ENCODE measurements around the gene LIFR.
"Not testable (repeated sequence)": the region's sequence is repeated elsewhere in the genome, so short reads cannot be mapped to it uniquely, and the experiment has no call there.

LIFR gene

DNA sequence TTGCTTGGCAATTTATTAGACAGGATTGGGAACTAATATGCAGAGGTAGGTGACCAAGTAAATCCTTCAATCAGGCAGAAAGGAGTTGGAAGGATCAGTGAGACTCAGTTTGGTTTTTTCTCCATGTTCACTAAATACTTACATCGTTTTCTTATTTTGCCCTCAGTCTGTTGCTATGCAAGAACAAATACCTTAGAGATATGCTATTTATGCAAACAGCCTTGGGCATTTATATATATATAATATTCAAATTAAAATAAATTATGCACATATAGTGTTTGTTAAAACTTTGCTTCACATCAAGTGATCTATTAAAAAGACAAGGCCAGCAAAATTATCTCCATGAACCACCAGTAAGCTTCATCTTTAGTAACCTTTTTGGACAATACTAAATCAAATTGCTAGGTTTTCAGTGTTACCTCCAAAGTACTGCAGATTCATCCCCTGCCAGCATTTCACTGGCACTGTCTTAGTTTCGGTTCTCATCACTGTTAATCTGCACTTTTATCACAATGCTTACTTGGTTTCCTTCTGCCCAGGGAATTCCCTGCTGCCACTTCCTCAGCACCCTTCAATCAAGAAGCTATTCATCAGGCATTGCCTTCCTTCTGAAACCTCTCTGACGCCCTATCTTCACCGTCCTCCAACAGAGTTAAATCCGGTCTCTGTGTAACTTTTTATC is 26.0 kb upstream of the LIFR start:
- DNase-seq: no peak

DNA sequence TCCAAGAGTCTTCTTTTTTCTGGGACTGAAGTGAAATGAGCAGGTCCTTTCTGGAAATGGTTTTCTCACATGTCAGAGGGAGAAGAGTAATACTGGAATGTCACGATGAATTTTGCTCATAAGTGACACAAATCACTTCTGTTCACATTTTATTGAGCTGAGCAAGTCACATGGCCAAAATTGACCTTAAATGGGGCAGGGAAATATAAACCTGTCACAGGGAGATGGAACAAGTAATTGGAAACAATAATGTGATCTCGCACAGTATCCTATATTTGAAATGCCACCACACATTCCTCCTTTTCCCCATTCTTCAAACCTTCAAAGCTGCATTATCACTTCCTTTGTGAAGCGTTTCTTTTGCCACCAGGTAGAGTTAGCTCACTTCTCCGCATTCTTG is 25.2 kb upstream of the LIFR start:
- DNase-seq: no peak

DNA sequence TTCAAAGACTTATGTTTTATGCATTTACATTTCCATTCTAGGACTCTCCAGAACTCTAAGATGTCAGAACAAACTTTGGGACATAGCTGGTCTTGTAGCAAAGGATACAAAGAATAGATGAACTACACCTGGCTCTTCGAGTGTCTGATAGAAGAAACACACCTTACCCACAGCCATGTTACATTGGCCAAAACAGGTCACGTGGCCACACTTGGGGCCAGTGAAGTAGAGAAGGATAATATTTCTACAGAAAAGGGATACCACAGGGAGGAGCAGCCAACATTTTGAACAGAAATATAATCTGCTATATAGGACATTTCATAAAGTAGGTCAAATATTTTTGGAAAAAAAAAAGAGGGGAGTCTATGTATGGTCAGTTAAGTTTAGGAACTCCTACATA is 22.7 kb upstream of the LIFR start:
- no peak for DNase-seq

DNA sequence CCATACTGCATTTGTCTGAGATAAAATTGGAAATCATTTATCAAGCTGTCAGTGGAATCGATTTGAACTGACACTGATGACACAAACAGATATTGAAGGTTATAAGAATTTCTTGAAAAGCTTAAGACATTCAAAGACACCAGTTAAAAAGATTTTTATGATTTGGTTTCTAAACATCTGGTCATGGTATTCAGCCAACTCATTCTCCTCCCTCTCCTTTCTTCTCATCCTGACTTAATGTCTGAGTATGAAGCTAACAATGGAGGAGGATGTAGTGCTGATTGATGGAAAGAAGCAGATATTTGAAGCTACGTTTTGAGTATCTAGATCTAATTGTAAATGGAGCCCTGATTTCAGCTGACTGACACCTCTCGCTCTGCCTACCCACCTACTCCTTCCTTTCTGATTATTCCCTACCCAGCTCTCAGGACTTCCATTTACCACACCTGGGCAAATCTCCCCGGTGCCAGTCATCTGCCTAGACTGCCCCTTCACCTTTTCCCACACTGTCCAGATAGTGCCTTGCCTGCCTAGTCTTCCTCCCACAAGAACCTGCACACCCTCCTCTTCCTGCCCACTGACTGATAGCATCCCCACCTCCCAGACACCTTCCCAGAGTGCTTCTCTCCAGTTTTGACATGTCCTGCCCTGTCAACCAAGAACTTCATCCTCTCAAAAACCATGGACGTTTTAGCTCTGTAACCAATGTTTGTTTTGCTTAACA is 20.7 kb upstream of the LIFR start:
- no peak for DNase-seq

DNA sequence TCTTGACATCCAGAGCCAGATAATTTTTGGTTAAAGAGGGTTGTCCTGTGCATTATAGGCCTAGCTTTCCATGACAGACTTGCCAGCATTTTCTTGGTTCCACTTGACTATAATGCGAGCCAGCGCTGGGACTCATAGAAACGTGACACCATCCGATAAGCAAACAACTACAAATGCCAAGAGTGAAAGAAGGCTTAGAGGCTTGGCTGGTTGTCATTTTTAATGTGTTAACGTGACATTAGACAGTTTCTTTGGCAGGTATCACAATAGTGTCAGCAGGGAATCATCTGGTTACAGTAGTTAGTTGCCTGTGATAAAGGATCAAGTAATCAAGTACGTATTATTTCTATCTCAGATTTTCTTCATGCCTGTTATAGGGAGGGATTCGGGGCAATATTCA is 20.0 kb upstream of the LIFR start:
- no peak for DNase-seq

DNA sequence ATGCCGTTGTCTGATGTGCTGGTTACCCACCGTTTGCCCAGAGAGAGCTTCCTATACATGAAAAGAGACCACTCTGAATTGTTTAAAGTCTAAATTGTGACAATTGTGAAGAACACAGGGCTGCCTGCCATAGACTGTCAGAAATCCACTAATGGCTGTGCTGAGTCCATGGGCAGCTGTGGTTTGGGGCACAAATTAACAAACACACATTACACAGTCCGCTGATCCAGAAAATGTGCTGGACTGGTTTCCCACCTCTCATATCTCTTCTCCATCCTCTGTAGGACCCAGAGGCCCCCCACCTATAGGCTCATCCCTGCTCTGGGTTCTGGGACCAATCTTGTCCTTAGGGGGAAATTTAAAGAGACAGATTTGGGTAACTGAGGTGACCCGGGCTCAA is 19.0 kb upstream of the LIFR start:
- no peak for DNase-seq

DNA sequence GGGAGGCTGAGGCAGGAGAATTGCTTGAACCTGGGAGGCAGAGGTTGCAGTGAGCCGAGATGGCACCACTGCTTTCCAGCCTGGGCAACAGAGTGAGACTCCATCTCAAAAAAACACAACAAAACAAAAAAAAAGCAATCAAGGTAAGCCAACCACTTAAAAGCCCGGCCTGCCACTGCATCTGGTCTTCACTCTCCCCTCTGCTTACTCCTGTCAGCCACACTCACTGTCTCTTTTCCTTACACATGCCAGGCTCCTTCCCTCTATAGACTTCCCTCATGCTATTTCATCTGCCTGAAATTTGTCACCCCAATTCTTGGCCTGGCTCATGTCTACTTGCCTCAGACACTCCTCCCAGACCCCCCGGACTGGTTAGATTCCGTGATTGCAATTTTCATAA is 17.6 kb upstream of the LIFR start:
- no peak for DNase-seq

DNA sequence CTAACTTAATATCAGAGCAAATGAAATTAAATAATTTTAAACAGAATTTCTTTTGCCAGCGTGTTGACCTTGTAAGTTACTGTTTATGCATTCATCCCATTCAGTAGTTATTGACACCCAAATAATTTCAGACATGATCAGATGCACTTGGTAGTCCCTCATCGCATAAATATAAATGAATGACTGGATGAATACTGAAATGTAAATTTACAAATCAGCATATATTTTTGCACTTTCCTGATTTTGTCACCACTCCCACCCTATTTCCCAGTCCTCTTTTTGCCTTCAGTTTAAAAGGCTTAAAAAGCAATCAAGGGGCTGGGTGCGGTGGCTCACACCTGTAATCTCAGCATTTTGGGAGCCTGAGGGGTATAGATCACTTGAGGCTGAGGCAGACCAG is 17.1 kb upstream of the LIFR start:
- no peak for DNase-seq

DNA sequence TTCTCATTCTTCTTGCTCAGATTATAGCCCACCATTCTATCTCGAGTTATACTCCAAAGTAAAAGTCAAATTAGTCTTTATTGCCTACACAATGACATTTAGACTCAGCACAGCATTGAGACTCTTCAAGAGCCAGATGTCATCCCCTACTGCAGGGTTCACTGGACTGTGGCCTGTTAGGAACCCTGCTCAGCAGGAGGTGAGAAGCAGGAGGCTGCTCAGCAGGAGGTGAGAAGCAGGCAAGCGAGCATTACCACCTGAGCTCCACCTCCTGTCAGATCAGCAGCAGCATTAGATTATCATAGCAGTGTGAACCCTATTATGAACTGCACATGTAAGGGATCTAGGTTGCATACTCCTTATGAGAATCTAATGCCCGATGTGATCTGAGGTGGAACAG is 12.7 kb upstream of the LIFR start:
- DNase-seq: no peak

DNA sequence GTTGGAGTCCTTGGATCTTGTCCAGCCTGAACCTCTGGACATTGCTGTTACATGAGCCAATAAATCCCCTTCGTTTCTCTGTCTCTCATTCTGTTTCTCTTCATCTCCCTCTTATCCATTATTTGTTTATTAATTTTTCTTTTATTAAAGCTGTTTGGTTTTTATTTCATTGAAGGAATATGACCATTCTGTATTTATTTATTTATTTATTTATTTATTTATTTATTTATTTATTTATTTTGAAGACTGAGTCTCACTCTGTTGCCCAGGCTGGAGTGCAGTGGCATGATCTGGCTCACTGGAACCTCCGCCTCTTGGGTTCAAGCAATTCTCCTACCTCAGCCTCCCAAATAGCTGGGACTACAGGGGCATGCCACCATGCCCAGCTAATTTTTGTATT is 10.9 kb upstream of the LIFR start:
- DNase-seq: not testable (repeated sequence)

DNA sequence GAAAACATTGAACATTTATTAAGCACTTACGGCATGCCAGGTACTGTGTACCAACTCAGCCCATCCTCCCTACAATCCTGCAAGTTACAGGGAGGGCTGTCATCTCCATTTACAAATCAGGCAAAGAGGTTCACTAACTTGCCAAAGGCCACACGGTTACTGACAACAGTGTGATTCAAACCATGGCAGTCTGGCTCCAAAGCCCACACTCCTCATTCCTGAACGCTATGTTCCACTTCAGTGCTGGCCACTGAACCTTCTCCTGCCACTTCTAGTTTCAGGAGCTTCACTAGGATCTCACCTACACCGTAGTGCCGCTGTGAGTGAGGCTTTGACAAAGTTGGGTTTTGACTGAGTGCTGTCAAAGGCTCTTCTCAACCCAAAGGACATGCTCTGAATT is 7.2 kb upstream of the LIFR start:
- no peak for DNase-seq

DNA sequence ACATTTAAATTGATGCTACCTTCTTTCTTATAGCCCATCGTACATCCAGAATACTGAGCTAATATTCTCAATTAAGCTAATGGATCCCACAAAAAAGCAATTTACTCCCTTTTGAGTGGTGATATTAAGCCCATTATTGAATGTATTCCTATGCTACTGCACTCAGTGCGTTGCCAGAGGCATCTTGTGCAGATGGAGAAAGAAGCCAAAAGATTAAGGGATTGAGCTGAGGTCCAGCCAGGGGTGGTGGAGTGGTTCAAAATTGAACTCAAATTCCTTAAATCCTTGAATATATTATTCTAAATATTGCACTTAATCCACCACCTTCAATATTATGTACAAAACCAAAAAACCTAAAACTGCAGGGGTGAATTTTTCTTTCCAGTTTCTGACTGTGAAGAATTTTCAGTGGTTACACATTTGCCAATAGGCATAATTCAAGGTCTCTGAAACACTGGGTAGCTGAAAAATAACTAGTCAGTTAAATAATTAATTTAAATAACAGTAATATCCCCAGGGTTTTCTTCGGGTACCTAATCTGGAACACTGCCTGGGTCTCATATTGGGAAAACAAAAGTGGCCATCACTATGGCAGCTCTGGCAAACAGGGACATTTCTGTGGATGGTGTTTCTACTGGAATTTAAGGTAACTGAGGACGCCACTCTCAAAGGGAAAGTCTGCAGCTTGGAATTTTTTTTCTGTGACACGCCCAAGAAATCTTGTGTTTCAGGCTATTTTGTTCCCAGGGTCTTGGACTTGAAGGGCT is 6.2 kb upstream of the LIFR start:
- no peak for DNase-seq

DNA sequence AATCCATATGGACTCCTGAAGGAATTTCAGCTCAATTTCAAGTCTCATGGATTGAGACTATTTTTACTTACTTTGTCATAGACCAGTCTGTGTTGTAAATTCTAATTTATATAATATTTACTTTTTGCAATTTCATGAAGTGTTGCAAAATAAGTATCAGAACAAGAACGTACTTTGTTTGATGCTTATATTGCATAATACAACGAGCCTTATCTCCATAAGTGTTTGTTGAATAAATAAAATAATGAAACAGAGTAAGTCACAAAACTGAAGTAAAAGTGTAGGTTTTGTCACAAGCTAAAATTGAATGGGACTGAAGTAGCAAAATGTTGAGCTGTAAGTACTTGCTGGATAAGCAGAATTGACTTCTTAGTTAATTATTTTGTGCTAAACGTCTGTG is 3.0 kb upstream of the LIFR start:
- no peak for DNase-seq

DNA sequence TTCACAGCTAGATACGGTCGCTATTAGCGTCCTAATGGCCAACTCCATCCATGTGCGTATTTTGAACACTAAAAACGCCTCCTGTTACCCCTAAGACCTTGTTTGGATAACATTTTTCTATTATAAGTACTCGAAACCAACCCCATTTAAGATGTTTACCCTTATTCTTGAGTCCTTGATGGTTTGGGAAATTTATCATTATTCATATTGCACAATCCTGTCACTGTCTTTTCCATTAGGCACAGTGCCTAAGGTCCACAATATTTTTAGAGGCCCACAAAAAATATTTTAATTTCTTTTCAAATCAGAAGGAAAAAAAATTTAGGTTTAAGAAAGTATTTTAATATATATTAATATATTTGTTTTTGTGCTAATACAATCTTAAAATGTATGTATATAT is 1.3 kb upstream of the LIFR start:
- no peak for DNase-seq

DNA sequence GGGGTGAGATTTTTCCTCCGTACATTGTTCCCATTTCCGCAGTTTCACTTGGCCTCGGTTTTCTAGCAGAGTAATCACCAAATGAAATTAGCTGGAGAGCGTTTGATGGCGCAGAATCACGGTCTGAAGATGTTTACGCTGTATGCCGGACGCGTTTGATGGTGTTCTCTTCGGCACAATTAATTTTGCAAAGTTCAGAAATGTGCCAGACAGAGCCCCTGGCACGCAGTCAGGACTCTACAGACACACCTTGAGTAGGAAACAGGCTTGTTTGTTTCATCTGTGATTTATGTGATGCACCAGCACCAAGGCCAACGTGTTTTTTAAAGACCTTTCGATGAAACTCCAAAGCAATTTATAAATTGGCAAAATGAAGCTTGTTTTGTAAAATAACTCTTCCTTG is 863 bp upstream of the LIFR start:
- no peak for DNase-seq

DNA sequence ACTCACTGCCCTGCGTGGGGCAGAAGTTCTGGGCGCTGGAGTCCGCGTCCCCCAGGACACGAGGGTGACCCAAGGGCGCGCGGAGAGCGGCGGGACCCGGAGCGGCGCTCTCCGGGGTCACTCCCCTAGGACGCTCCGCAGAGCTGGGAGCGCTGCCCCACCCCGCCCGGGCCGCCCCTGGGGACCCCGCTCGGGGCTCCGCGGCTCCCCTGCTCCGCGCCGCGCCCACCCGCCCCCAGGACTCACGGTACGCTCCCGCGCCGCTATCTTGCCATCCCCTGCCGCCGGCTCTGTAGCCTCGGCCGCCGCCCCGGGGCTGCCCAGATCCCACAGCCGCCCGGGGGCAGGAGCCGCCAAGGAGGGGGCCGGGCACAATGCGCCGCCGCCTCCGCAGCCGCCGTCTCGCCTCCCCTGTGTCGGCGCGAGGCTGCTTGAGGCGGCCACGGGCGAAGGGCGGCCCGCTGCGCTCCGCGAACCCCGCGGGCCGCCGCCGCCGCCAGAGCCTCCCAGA is 303 bp downstream of the LIFR start:
- DNase-seq: no peak

DNA sequence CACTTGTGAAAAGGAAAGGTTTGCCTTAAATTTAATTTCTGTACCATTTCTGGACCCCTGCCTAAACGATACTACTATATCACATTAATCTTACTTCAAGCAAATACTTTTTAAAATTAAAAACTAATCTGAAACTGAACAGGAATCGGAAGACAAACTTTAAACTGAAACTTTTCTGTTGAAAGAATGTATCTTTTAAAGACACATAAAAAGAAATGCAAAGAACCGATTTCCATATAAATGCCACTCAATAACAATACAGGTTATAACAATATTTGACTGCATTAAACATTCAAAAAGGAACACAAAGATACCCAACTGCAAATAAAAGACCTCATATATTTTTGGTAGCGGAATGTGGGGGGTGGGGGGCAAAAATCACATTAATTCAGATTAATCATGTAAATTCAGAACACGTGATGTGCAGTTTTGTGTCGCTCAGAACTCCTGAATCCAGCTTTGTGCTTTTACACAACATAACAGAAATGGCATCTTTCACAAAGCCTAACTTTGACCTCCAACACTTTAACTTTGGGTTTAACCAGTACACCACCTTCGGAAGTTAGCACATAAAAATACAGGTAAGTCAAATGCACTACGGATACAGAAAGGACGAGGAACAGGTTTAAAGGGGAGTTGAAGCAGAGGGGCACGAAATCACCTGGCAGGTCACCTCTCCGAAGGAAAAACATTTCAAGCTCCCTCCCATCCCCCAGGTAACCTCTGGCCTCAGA is 925 bp downstream of the LIFR start:
- no peak for DNase-seq

DNA sequence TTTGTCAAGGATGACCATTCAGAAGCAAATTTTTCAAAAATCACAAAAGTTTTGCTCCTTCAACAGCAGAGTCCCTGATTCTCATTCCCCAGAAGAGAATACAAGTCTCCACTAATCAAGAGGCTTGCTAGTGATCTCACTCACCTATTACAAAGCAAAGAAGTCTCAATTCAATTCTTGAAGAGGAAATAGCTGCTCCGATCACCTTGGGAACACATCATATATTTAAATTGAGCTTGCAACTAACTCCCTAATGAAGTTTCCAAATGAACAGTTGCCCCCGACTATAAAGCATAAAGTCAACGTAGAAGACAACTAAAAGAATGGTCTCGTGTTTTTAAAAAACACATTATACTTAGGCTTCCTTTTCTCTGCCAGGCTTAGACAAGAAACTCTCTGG is 1.6 kb downstream of the LIFR start:
- DNase-seq: no peak

DNA sequence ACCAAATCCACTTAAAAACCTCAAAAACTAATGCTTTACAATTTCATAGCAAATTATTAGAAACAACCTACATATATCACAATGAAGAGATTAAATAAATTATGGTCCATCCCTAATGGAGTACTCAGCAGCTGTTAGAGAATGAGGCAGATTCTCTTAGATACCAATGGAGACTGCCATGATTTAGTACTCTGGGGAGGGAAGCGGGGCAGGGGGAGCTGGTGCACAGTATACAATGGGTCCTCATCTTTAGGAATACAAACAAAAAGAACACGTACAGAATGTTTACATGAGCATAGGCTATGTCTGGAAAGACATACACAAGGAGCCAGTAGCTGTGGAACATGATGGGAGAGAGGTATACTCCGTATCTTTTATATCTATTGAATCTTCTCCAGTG is 2.0 kb downstream of the LIFR start:
- no peak for DNase-seq

DNA sequence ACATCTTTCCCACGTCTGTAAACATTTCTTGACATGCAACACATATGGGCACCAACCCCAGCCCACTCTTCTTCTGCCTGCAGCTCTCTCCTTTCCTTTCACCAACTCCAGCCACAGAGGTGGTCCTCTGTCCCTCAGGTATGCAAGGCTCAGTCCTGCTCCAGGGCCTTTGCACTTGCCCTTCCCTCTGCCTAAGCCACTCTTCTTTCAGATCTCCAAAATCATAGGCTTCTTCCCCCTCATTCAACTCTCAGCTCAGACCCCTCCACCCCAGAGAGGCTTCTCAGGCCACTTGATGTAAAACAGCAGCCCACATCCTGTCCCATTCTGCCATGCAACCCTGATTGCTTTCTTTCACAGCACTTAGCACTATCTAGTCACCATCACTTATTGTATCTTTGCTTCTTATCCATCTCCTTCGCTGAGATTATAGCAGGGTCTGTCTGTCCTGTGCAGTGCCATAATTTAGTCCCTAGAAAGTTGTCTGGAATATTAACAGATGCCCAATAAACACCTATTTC is 3.4 kb downstream of the LIFR start:
- no peak for DNase-seq

DNA sequence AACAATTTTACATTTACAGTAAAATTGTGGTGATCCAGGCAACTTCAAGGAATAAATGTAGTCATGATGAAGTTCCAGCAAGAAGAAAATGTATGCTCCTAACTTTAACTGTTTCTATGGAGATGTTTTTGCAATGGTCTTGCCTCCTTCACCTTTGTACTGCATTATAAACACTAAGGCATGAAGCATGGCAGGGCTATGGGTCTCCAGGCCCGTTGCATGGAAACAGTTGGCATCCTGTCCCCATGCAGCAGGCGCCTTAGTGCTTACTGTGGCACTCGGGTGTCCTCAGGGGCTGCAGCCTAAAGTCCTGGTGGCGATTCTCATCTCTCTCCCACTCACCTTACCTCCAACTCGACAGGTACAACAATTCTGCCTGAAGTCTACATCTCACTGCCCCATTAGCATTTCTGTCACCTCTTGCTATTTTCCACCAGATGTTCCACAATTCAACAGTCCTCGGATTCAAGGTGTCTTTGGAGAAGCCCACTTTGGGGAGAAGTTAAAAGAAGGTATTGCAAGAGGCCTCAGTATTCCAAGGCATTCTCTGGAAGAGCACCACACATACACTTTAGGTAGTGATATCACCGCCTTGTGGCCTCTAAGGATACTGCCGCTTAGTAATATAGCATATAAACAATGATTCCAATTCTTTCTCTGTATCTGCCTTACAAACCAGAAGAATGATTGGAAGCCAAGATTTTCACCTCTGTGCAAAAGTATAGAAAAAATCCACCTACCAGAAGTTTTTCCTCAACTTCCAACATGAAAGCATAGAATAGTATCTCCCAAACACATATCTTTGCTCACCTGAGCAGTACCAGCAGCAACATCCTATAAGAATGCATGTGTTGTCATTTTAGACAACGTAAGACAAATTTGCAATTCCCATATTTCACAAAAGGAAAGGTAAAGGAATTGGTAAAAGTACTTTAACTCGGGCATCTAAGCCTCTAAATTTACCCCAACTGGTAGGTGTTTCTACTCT is 5.1 kb downstream of the LIFR start:
- DNase-seq: peak; percentile 44

All from NCI-H69 (cell line).